Activated T-cell treated with anti-CD3 and anti-CD28 coated beads for 4 hours (primary cell): ENCODE results near the gene STK32B.
"Not testable (repeated sequence)": the region's sequence is repeated elsewhere in the genome, so short reads cannot be mapped to it uniquely, and the experiment has no call there.

Experiments
- DNase-seq: peaks from one replicate; pipeline ENCODE4 v3.0.0-alpha.2; 2020

The STK32B gene

DNA sequence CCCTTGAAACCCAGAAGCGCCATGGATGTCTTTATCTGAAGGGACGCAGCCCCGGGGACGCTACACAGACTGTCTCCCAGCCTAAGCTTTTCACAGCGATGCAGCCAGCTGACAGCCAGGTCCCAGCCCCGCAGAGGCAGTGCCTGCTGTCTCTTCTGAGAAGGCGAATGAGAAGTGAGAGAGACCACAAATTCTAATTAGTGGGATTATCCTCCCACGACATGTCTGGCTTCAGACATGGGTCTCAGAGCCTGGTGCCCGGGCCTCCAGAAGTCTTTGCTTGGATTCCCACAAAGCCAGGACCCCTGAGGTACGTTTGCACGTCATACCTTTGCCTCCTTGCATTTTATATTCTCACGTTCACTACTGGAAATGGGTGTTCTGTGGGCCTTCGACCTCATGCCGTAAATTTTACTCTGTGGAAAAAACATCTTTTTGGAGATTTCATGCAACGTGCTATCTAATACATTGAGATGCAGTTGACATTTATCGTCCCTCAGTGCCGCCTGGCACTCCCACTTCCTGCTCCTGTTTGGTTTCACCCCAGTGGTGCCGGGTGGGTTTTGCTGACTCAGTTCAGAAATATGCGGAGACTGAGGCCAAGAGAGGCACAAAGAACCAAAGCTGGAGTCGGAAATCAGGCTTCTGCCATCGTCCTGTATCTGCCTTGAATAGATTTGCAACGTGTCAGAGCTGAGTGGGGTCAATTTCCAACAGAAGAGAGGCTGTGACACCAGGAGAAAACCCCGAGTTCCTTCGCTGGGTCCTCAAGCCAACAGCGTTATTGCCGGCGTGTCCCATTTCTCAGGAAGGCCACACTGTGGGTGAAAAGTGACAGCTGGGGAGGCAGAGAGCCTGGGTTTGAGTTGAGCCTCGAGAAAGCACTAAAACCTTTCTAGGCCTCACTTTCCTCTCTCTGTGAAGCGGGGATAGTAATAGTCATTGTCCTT lies 114.4 kb downstream of the STK32B start:
- no peak for DNase-seq

DNA sequence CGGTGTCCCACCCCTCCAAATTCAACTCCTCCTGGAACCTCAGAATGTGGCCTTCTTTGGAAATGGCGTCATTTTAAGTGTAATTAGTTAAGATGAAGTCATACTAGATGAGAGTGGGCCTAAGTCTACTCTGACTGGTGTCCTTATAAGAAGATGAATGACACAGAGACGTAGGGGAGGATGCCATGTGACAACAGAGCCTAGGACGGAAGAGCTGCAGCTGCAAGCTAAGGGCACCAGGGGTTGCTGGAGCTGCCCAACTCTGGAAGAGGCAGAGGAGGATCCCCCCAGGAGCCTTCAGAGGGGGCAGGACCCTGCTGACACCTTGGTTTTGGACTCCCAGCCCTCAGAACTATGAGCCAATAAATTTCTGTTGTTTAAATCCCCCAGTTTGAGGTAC lies 115.1 kb downstream of the STK32B start:
- no peak for DNase-seq

- no peak for DNase-seq
Measured at GRCh38 chr4:5168891-5169290, 117.6 kb downstream of the STK32B start.

DNA sequence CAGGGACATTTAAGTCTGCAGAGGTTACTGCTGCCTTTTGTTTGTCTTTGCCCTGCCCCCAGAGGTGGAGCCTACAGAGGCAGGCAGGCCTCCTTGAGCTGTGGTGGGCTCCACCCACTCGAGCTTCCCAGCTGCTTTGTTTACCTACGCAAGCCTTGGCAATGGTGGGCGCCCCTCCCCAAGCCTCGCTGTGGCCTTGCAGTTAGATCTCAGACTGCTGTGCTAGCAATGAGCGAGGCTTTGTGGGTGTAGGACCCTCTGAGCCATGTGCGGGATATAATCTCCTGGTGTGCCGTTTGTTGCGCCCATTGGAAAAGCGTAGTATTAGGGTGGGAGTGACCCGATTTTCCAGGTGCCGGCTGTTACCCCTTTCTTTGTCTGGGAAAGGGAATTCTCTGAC lies 124.6 kb downstream of the STK32B start:
- DNase-seq, result not testable (repeated sequence)

- DNase-seq, result no peak
Measured at GRCh38 chr4:5184606-5185005, 133.3 kb downstream of the STK32B start.

DNA sequence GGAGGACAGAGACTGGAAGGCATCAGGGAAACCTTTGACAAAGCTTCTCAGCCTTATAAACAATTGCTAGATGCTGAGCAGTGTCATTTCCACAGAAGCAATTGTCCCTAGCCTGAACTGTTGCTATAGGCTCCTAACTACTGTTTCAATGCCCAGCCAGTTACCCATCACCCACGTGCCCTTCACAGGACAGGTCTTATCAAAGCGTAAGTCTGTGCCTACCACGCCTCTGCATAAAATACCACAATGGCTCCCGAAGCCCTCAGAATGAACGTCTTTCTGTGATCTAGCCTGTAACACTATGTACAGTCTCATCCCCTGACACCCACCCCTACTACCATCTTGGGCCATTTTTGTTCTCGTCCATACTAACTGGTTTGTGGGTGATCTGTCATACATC lies 134.3 kb downstream of the STK32B start:
- DNase-seq, result no peak

GRCh38 chr4:5186271-5187064 lies 135.2 kb downstream of the STK32B start:
- no peak for DNase-seq

DNA sequence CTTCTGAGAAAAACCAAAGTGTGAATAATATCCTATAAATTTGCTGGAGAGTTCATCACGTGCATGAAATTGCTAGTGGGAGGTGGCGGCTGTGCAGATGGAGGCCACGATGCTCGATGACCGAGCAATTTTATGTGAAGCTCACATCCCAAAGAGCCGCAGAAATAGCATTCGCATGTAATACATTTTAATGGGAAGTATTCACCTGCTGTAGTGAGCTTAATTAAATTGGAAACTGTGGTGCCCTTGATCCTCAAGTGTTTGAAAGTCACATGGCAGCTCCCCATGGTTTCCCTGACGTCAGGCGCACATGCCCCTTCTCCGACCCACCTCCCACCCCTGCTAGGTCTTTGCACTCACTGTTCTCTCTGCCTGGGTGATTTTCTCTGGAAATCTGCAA lies 136.8 kb downstream of the STK32B start:
- DNase-seq, result no peak

- DNase-seq, result no peak
Measured at GRCh38 chr4:5191831-5192230, 140.6 kb downstream of the STK32B start.

GRCh38 chr4:5192271-5192670 lies 141.0 kb downstream of the STK32B start:
- DNase-seq, result no peak

DNA sequence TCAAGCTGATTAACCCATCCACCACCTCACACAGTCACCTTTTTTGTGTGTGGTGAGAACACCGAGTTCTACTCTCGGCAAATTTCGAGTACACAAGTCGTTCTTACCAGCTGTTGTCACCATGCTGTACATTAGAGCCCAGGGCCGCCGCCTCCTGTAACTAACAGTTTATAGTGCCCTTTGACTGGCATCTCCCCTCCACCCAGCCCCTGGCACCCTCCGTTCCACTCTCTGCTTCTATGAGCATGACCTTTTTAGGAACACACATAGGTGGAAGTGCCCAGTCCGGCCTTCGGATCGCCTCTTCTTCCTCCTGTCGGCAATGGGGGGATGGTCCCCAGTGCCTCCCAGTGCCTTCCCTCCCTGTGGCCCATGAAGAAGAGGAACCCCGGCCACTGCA lies 141.4 kb downstream of the STK32B start:
- DNase-seq, result no peak

DNA sequence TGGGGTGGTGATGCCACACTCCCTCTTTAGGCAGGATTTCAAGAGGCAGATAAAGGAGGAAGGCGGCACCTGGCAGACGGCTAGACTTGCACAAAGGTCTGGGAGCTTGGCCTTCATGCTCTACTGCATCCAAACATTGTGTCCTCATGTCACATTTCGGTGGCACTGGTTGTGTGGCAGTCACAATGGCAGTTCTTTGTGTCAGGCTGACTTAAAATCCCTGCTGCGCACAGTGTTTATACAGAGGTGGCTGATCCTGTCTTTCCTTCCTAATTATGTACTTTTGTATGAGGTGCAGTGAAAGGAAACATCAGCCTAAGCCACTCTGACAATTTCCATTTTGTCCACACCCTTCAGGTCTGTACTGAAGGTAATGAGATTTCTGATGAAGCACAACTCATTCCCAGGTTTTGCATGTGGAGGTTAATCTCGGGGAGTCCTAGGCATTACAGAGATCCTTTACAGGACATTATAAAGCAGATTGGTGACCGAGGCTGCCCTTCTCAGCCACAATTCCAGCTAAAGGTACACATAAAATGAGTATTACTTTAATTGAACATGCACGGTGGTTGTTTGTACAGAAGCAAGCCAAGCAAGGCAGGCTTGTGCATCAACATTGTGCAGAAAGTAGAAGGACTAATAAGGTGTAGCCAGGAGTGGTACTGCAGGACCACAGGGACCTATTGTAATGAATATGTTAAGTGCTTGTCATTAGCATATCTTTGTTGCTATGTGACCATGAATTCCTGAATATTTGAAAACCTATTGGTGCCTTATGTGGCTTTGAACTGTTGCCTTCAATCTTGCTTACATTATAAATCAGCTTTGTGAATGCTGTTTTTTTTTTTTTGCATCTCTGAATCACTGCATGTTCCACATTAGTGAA lies 147.6 kb downstream of the STK32B start:
- DNase-seq, result no peak

GRCh38 chr4:5199912-5200311 lies 148.6 kb downstream of the STK32B start:
- no peak for DNase-seq

- no peak for DNase-seq
Measured at GRCh38 chr4:5200513-5200912, 149.2 kb downstream of the STK32B start.

DNA sequence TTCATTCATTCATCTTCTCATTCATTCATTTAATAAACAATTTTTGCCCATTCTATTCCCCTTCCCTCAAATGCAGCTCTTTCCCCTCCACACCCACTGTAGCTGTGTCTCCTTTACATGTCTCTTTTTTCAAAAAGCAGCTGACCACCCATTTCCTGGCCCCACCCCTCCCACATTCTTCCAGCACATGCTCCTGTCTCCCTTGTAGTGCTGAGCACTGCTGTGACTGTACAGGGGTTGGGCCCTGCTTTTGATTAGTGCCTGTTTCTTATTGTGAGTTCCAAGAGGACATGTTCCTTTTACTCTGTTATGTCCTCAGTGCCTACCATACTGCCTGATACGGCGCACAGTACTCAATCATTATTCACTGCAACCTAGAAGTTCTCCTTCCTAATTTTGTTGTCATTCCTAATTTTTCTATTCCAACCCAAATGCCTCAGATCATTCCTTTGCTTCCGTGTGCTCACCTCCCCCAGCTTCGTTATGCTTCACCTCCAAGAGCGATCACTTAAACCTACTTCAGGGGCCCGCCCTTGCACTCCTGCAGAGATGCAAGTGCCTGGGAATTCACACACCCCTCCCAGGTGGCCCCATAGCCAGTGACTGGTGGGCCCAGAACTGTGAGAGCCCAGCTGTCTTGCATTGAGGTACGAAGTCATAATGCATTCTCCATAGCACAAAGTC lies 152.2 kb downstream of the STK32B start:
- DNase-seq, result no peak

GRCh38 chr4:5203993-5204310 lies 152.7 kb downstream of the STK32B start:
- no peak for DNase-seq

GRCh38 chr4:5204781-5205180 lies 153.5 kb downstream of the STK32B start:
- no peak for DNase-seq

- DNase-seq, result no peak
Measured at GRCh38 chr4:5206016-5206790, 154.9 kb downstream of the STK32B start.

GRCh38 chr4:5209862-5210261 lies 158.6 kb downstream of the STK32B start:
- DNase-seq, result no peak

- DNase-seq, result no peak
Measured at GRCh38 chr4:5211282-5211839, 160.1 kb downstream of the STK32B start.

DNA sequence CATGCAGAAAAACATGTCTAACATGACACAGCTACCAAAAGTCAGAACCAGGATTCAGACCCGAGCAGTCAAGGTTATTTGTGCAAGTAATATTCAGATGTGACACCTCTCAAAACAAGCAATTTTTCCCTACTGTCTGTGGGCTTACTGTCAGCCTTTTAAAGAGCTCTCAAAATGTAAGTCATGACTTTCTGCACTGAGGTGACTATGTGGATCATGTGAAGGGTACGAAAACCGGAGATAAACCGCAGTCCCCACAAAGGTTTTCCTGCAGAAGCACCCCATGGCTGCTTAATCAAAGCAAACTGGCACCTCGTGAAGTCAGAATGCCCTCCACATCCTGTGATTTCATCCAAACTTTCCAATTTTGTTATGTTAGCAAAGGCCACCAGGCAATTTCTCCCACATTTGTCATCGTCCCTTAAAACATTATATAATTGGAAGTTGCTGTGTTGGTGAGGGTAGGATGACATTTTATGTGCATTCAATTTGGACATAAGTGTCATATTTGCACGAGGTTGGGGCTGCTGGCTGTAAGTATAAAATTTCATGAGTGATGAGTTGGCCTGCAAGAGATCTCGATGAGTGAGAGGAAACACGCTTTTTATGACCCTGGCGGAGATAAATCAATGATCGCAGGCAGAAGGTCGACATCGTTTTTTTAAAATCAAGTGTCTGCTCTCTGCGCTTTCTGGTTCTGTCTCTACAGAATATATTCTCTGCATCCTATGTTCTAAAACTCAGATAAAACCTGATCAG lies 161.2 kb downstream of the STK32B start:
- no peak for DNase-seq
